Mucosa of gallbladder (tissue), 1 donor: ENCODE measurements around the gene PRRC2B. TPM values are rescaled to one million over a fixed set of nuclear protein-coding genes. Genes with fewer than 3 reads are reported as not detected.
A peak's percentile ranks its signal among the peaks of the same experiment; 100 is the strongest.
"Not testable (repeated sequence)": the region's sequence is repeated elsewhere in the genome, so short reads cannot be mapped to it uniquely, and the experiment has no call there.

Source experiments
- DNase-seq: peaks from one replicate; pipeline ENCODE4 v3.0.0-alpha.2; 2020; ENCODE audit warnings: low spot score
- total RNA-seq: library from RNA; stranded (reverse); gene quantifications from one replicate; pipeline ENCODE4 v1.2.1, GENCODE V29; 2021
- donor health status: DM: no; HTN: no; CAD: no.

The PRRC2B gene
- total RNA-seq, 1 donor from 2014 or later = 261 TPM

- no peak for DNase-seq
These were observed 145.5 kb downstream of the PRRC2B start for GRCh38 chr9:131539223-131539923.

- no peak for DNase-seq
These were observed 149.3 kb downstream of the PRRC2B start for GRCh38 chr9:131543141-131543540.

GRCh38 chr9:131545003-131545785, 151.3 kb downstream of the PRRC2B start, which contains the start of gene PRRT1B:
PRRT1B (plus strand) TSS chr9:131545523; CDS start chr9:131545616, 93 bp downstream.
- DNase-seq = peak; percentile 88

- no peak for DNase-seq
These were observed 152.0 kb downstream of the PRRC2B start for GRCh38 chr9:131545786-131546335.

DNA sequence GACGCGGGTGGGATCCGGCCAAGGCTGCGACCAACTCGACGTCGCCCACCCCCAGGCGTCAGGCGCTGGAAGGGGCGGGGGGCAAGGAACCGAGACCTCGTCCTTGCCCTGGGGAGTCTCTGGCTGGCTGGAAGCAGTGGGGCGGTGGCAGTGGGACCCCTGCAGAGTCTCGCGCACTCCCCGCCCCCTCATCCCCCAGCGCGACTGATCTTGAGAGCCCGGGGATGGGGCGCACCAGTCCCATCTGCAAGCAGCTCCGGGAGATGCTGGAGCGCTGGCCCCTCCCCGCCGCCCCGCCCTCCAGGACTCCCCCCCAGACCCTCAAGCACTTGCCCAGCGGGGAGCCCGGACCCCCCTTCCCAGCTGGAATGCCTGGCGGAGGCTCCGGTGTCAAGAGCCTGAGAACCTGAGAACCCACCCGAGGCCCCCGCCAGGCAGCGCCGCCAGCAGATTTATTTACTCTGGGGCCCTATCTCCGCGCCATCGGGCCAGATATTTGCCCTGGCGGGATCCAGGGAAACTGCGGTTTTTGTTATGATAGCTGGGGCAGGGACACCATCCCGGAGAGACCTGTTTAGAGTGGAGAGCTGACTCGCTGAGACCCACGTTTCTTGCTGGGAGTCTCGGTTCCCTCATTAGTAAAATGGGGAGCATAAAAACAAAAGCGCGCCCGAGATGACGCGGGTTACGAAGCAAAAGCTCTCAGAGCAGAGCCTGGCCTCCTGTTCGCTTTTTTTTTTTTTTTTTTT, 152.6 kb downstream of the PRRC2B start:
- no peak for DNase-seq

DNA sequence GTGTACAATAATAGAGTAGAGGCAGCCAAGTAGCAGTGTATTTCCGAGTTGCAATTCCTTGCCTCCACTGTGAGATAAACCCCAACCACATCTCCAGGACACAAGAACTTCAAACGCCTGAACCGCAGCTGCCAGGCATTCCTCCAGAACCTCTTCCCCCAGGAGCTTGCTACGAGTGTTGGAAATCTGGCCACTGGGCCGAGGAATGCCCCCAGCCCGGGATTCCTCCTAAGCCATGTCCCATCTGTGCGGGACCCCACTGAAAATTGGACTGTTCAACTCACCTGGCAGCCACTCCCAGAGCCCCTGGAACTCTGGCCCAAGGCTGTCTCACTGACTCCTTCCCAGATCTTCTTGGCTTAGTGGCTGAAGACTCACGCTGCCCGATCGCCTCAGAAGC, 155.3 kb downstream of the PRRC2B start:
- DNase-seq = not testable (repeated sequence)

Other genes with a start within 250 kb of the PRRC2B start
- gene FAM78A, start 117.6 kb upstream of the PRRC2B start, total RNA-seq = 7.5 TPM
- gene PLPP7, start 104.4 kb upstream of the PRRC2B start, total RNA-seq = 7.2 TPM
- 43.9 TPM for gene POMT1, start 108.8 kb downstream of the PRRC2B start, total RNA-seq
- 38.3 TPM for gene UCK1, start 137.2 kb downstream of the PRRC2B start, total RNA-seq
- gene PRRT1B, start 151.4 kb downstream of the PRRC2B start, total RNA-seq = 11.1 TPM